GM19452 (cell line): ENCODE measurements around the gene TMEM106C.

Experiments
- ATAC-seq: cut with Tn5 transposase; IDR thresholded peaks from one replicate; pipeline ENCODE4 v1.9.1; 2021; ENCODE audit not compliant: unreplicated experiment

Gene TMEM106C

GRCh38 chr12:48015129-48015528 lies 51.7 kb downstream of the TMEM106C start:
- ATAC-seq: no peak

- no peak for ATAC-seq
Measured at GRCh38 chr12:48015954-48016353, 52.6 kb downstream of the TMEM106C start.

- no peak for ATAC-seq
Measured at GRCh38 chr12:48016373-48017020, 53.1 kb downstream of the TMEM106C start.

- no peak for ATAC-seq
Measured at GRCh38 chr12:48017496-48017895, 54.1 kb downstream of the TMEM106C start.

- no peak for ATAC-seq
Measured at GRCh38 chr12:48017921-48018617, 54.7 kb downstream of the TMEM106C start.
